Activated naive CD4-positive, alpha-beta T cell treated with anti-CD3 and anti-CD28 coated beads, Interleukin-2, amount 50 U/mL, for 24 hours (primary cell): Measurements from ENCODE around the gene MYMX.

ENCODE experiments used
- H3K27ac Mint-ChIP-seq: one replicate; pipeline ENCODE4 v1.8.0; 2021; ENCODE audit warnings: mild to moderate bottlenecking, mixed read lengths
- H3K27me3 Mint-ChIP-seq: one replicate; pipeline ENCODE4 v1.8.0; 2021; ENCODE audit warnings: mixed read lengths
- H3K36me3 Mint-ChIP-seq: one replicate; pipeline ENCODE4 v1.8.0; 2021; ENCODE audit warnings: mixed read lengths
- H3K4me1 Mint-ChIP-seq: one replicate; pipeline ENCODE4 v1.8.0; 2021; ENCODE audit warnings: mixed read lengths
- H3K4me3 Mint-ChIP-seq: one replicate; pipeline ENCODE4 v1.8.0; 2021; ENCODE audit warnings: mild to moderate bottlenecking, mixed read lengths
- H3K9me3 Mint-ChIP-seq: one replicate; pipeline ENCODE4 v1.8.0; 2021; ENCODE audit warnings: mixed read lengths

The MYMX gene

GRCh38 chr6:44232676-44233566 is 16.2 kb downstream of the MYMX start:
- Mint-ChIP-seq H3K36me3 (peaks cover 12% of the 10 kb centered on the region), H3K4me3 (no peak overlapping the region), H3K27ac (peak overlapping the region; percentile 62), H3K9me3 (no peaks in the 10 kb centered on the region), H3K27me3 (no peaks in the 10 kb centered on the region), H3K4me1 (peaks cover 7% of the 10 kb centered on the region)

GRCh38 chr6:44233567-44234100 is 16.9 kb downstream of the MYMX start:
- Mint-ChIP-seq H3K4me3 (no peak overlapping the region), H3K36me3 (peaks cover 12% of the 10 kb centered on the region), H3K4me1 (peaks cover 14% of the 10 kb centered on the region), H3K27me3 (no peaks in the 10 kb centered on the region), H3K9me3 (no peaks in the 10 kb centered on the region), H3K27ac (no peak overlapping the region)

- Mint-ChIP-seq H3K27ac (no peak overlapping the region), H3K4me3 (no peak overlapping the region), H3K4me1 (peaks cover 18% of the 10 kb centered on the region), H3K36me3 (peaks cover 12% of the 10 kb centered on the region), H3K27me3 (no peaks in the 10 kb centered on the region), H3K9me3 (no peaks in the 10 kb centered on the region)
These were observed 17.6 kb downstream of the MYMX start for GRCh38 chr6:44234101-44235025.

GRCh38 chr6:44235269-44235668 is 18.5 kb downstream of the MYMX start:
- Mint-ChIP-seq H3K4me3 (no peak overlapping the region), H3K4me1 (peaks cover 18% of the 10 kb centered on the region), H3K9me3 (no peaks in the 10 kb centered on the region), H3K36me3 (peaks cover 12% of the 10 kb centered on the region), H3K27me3 (no peaks in the 10 kb centered on the region), H3K27ac (no peak overlapping the region)

- H3K27ac Mint-ChIP-seq, result no peak overlapping the region
- H3K36me3 Mint-ChIP-seq, result peaks cover 10% of the 10 kb centered on the region
- H3K27me3 Mint-ChIP-seq, result no peaks in the 10 kb centered on the region
- peaks cover 18% of the 10 kb centered on the region for H3K4me1 Mint-ChIP-seq
- H3K4me3 Mint-ChIP-seq, result peak overlapping the region; percentile 23
- H3K9me3 Mint-ChIP-seq, result no peaks in the 10 kb centered on the region
These were observed 19.3 kb downstream of the MYMX start for GRCh38 chr6:44235891-44236516.

- Mint-ChIP-seq H3K27ac (peak overlapping the region; percentile 91), H3K4me3 (peak overlapping the region; percentile 87), H3K27me3 (no peaks in the 10 kb centered on the region), H3K4me1 (peaks cover 18% of the 10 kb centered on the region), H3K9me3 (no peaks in the 10 kb centered on the region), H3K36me3 (peaks cover 6% of the 10 kb centered on the region)
These were observed 20.5 kb downstream of the MYMX start for GRCh38 chr6:44237021-44237812.

- Mint-ChIP-seq H3K36me3 (peaks cover 2% of the 10 kb centered on the region), H3K27ac (peak overlapping the region; percentile 91), H3K4me3 (peak overlapping the region; percentile 87), H3K27me3 (no peaks in the 10 kb centered on the region), H3K9me3 (no peaks in the 10 kb centered on the region), H3K4me1 (peaks cover 18% of the 10 kb centered on the region)
These were observed 21.2 kb downstream of the MYMX start for GRCh38 chr6:44237813-44238433.

GRCh38 chr6:44238687-44239350 is 22.1 kb downstream of the MYMX start:
- Mint-ChIP-seq H3K27me3 (no peaks in the 10 kb centered on the region), H3K9me3 (no peaks in the 10 kb centered on the region), H3K27ac (peak overlapping the region; percentile 74), H3K4me1 (peaks cover 18% of the 10 kb centered on the region), H3K4me3 (peak overlapping the region; percentile 87), H3K36me3 (peaks cover 1% of the 10 kb centered on the region)

- no peak overlapping the region for H3K4me3 Mint-ChIP-seq
- H3K9me3 Mint-ChIP-seq, result no peaks in the 10 kb centered on the region
- peaks cover 9% of the 10 kb centered on the region for H3K36me3 Mint-ChIP-seq
- peaks cover 16% of the 10 kb centered on the region for H3K4me1 Mint-ChIP-seq
- H3K27ac Mint-ChIP-seq, result no peak overlapping the region
- peaks cover 2% of the 10 kb centered on the region for H3K27me3 Mint-ChIP-seq
These were observed 26.6 kb downstream of the MYMX start for GRCh38 chr6:44243345-44243744.

- Mint-ChIP-seq H3K4me3 (peak overlapping the region; percentile 99), H3K36me3 (peaks cover 30% of the 10 kb centered on the region), H3K4me1 (peaks cover 20% of the 10 kb centered on the region), H3K9me3 (no peaks in the 10 kb centered on the region), H3K27ac (peak overlapping the region; percentile 100), H3K27me3 (peaks cover 2% of the 10 kb centered on the region)
These were observed 28.7 kb downstream of the MYMX start for GRCh38 chr6:44245391-44245911.

- Mint-ChIP-seq H3K9me3 (no peaks in the 10 kb centered on the region), H3K36me3 (peaks cover 34% of the 10 kb centered on the region), H3K4me1 (peaks cover 26% of the 10 kb centered on the region), H3K27me3 (peaks cover 2% of the 10 kb centered on the region), H3K4me3 (peak overlapping the region; percentile 99), H3K27ac (peak overlapping the region; percentile 100)
These were observed 29.4 kb downstream of the MYMX start for GRCh38 chr6:44245912-44246662.

GRCh38 chr6:44246663-44247337 is 30.1 kb downstream of the MYMX start, which contains the start of gene HSP90AB1:
Gene HSP90AB1 (plus strand): TSS chr6:44247101. CDS start chr6:44248630, 1,529 bp downstream.
- Mint-ChIP-seq H3K9me3 (no peaks in the 10 kb centered on the region), H3K4me3 (peak within 1 kb of the TSS; percentile 99), H3K4me1 (peaks cover 33% of the 10 kb centered on the region), H3K36me3 (peaks cover 40% of the 10 kb centered on the region), H3K27me3 (peaks cover 2% of the 10 kb centered on the region), H3K27ac (peak within 1 kb of the TSS; percentile 100)
